AG09309 (cell line): ENCODE measurements around the gene NMUR1.
A peak's percentile ranks its signal among the peaks of the same experiment; 100 is the strongest.

Experiments
- DNase-seq: peaks from one replicate; pipeline ENCODE4 v3.0.0-alpha.2; 2010; ENCODE audit warnings: low read depth
- H3K4me3 ChIP-seq: 2 replicates; pipeline ENCODE4 v1.5.1; 2011; ENCODE audit warnings: mild to moderate bottlenecking, low read depth, low read length, moderate library complexity; ENCODE audit not compliant: control insufficient read depth
- TF ChIP-seq, protein P1 (sequence below): IDR thresholded peaks from 2 replicates; pipeline ENCODE4 v1.5.1; 2011; ENCODE audit warnings: mild to moderate bottlenecking, low read depth, low read length, inconsistent platforms; ENCODE audit not compliant: insufficient read depth, control insufficient read depth; ENCODE audit errors: missing control alignments

NMUR1 gene

DNA sequence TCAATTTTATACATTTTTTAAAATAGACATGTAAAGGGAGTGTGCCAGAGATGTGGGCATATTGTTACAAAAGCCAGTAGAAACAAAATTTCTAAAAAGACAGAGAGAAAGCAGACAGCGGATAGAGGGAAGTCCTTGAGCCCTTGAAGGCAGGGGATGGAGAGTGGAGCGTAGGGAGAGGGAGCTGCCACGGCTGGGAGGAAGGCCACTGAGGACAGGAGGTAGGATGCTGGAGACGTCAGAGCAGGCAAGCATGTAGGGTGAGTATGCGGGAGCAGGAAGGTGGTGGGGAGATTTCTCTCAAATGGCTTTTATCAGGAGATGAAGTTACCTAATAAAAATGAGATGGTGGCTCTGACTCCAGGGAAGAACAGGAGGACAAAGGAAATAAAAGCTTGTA lies 41.9 kb downstream of the NMUR1 start:
- DNase-seq: no peak
- TF ChIP-seq, protein P1, sequence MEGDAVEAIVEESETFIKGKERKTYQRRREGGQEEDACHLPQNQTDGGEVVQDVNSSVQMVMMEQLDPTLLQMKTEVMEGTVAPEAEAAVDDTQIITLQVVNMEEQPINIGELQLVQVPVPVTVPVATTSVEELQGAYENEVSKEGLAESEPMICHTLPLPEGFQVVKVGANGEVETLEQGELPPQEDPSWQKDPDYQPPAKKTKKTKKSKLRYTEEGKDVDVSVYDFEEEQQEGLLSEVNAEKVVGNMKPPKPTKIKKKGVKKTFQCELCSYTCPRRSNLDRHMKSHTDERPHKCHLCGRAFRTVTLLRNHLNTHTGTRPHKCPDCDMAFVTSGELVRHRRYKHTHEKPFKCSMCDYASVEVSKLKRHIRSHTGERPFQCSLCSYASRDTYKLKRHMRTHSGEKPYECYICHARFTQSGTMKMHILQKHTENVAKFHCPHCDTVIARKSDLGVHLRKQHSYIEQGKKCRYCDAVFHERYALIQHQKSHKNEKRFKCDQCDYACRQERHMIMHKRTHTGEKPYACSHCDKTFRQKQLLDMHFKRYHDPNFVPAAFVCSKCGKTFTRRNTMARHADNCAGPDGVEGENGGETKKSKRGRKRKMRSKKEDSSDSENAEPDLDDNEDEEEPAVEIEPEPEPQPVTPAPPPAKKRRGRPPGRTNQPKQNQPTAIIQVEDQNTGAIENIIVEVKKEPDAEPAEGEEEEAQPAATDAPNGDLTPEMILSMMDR: no peak
- no peak overlapping the region for H3K4me3 ChIP-seq

DNA sequence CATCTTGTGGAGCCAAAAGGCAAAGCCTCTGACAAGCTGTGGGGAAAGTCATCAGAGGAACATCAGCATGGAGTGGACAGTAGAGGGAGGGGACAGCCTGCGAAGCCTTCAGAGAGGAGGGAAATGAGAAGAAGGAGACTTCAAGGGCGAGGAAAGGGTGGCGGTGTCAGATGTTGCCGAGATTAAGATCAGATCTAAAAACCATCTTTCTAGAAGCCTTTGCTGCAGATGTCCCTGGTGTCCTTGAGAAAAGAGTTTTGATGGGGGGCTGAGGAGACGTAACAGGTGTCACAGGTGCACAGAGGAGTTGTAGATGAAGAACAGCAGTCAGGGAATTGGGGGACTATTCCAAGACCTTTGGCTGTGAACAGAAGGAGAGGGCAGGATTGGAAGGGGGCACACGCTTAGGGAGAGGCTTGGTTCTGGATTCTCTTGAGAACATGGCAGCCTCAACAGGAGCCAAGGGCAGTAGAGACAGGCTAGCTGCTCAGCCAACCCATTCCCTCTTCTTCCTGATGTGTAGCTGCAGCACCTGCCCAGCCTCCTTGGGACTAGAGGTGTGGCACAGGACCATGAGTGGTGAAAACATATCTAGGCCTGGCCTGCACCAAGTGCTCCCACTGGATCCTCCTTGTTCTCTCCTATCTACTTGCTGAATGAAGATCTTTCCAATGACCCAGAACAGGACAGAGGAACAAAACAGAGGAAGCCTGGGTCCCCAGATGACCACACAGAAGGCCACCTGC lies 43.2 kb downstream of the NMUR1 start:
- no peak for DNase-seq
- H3K4me3 ChIP-seq: no peak overlapping the region
- TF ChIP-seq, protein P1: no peak

- no peak overlapping the region for H3K4me3 ChIP-seq
- TF ChIP-seq, protein P1: no peak
- no peak for DNase-seq
Observed at GRCh38 chr2:231483398-231484329, 46.6 kb downstream of the NMUR1 start.

GRCh38 chr2:231482806-231483391 lies 47.3 kb downstream of the NMUR1 start:
- peak overlapping the region; percentile 28 for H3K4me3 ChIP-seq
- DNase-seq: peak; percentile 3
- TF ChIP-seq, protein P1: peak; percentile 90

DNA sequence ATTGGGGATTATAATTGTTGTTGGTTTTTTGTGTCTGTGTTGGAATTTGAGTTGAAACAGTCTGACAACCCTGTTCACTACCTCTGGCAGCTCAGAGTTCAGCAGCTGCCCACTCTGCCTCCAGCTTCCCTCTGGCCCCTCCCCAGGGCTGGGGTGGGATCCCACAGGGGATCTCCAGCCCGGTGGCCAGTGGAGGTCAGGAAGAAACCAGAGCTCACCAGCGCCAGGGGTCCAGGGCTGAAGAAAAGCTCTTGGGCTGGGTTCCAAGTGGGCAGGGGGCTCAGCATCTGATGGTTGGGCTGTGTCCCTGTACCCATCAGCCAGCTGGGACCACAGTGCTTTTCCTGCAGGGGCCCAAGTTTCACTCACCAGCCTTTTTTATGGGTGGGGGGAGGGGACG lies 49.5 kb downstream of the NMUR1 start:
- H3K4me3 ChIP-seq: no peak overlapping the region
- DNase-seq: no peak
- TF ChIP-seq, protein P1: no peak

DNA sequence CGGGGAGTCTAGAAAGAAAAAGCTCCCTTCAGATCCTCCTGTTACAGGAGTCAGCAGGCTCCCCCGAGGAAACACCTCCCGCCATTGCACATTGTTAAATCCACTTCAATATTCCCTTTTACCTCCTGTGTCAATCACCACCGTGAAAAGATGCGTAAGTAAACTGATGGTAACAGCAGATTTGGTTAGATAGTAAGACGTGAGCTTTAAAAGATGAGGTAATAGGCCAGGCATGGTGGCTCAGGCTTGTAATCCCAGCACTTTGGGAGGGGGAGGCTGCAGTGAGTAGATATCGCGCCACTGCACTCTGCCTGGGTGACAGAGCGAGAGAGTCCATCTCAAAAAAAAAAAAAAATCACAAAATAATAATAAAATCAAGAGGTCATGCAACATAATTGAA lies 50.8 kb downstream of the NMUR1 start:
- H3K4me3 ChIP-seq: no peak overlapping the region
- DNase-seq: no peak
- TF ChIP-seq, protein P1: no peak
